ENCODE data around the gene OR1M1.

The OR1M1 gene

DNA sequence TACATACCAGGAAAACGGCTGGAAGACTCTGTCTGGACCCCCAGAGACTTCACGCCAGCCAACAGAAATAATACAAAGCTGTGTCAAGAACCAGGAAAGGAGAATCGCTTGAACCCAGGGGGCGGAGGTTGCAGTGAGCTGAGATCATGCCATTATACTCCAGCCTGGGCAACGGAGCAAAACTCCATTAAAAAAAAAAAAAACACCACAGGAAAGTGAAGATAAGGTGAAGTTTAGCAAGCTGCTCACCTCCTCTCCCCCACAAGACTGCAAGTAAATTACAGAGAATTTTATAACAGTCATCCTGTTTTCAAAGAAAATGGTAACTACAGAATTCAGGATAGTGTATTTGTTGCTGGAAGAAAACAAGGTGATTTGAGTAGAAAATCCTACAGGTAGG lies 29.7 kb downstream of the OR1M1 start:
- TF ChIP-seq POLR2AphosphoS5 (IDR thresholded peaks at IDR 0.05; ENCODE audit: low read depth) (no peak), GABPA (IDR thresholded peaks at IDR 0.05; ENCODE audit: low read depth) (no peak), SPI1 (IDR thresholded peaks at IDR 0.05; ENCODE audit: borderline replicate concordance, low read depth) (no peak)
- TF ChIP-seq, protein P1, sequence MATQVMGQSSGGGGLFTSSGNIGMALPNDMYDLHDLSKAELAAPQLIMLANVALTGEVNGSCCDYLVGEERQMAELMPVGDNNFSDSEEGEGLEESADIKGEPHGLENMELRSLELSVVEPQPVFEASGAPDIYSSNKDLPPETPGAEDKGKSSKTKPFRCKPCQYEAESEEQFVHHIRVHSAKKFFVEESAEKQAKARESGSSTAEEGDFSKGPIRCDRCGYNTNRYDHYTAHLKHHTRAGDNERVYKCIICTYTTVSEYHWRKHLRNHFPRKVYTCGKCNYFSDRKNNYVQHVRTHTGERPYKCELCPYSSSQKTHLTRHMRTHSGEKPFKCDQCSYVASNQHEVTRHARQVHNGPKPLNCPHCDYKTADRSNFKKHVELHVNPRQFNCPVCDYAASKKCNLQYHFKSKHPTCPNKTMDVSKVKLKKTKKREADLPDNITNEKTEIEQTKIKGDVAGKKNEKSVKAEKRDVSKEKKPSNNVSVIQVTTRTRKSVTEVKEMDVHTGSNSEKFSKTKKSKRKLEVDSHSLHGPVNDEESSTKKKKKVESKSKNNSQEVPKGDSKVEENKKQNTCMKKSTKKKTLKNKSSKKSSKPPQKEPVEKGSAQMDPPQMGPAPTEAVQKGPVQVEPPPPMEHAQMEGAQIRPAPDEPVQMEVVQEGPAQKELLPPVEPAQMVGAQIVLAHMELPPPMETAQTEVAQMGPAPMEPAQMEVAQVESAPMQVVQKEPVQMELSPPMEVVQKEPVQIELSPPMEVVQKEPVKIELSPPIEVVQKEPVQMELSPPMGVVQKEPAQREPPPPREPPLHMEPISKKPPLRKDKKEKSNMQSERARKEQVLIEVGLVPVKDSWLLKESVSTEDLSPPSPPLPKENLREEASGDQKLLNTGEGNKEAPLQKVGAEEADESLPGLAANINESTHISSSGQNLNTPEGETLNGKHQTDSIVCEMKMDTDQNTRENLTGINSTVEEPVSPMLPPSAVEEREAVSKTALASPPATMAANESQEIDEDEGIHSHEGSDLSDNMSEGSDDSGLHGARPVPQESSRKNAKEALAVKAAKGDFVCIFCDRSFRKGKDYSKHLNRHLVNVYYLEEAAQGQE (IDR thresholded peaks at IDR 0.05; ENCODE audit: insufficient replicate concordance, low read depth), result no peak
- TF ChIP-seq, protein P2, sequence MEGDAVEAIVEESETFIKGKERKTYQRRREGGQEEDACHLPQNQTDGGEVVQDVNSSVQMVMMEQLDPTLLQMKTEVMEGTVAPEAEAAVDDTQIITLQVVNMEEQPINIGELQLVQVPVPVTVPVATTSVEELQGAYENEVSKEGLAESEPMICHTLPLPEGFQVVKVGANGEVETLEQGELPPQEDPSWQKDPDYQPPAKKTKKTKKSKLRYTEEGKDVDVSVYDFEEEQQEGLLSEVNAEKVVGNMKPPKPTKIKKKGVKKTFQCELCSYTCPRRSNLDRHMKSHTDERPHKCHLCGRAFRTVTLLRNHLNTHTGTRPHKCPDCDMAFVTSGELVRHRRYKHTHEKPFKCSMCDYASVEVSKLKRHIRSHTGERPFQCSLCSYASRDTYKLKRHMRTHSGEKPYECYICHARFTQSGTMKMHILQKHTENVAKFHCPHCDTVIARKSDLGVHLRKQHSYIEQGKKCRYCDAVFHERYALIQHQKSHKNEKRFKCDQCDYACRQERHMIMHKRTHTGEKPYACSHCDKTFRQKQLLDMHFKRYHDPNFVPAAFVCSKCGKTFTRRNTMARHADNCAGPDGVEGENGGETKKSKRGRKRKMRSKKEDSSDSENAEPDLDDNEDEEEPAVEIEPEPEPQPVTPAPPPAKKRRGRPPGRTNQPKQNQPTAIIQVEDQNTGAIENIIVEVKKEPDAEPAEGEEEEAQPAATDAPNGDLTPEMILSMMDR (IDR thresholded peaks at IDR 0.05; ENCODE audit: insufficient read depth, low read length), result no peak
- no peaks in the 10 kb centered on the region for H3K27me3 ChIP-seq (ENCODE audit: insufficient read depth, poor library complexity, severe bottlenecking)
- no peak overlapping the region for H3K4me3 ChIP-seq (replicated peaks; ENCODE audit: insufficient read depth, low read length)
- H3K27ac ChIP-seq (replicated peaks), result no peak overlapping the region
- DNase-seq (ENCODE audit: low read depth in 1 of 2, low spot score in 1 of 2), result no peak

DNA sequence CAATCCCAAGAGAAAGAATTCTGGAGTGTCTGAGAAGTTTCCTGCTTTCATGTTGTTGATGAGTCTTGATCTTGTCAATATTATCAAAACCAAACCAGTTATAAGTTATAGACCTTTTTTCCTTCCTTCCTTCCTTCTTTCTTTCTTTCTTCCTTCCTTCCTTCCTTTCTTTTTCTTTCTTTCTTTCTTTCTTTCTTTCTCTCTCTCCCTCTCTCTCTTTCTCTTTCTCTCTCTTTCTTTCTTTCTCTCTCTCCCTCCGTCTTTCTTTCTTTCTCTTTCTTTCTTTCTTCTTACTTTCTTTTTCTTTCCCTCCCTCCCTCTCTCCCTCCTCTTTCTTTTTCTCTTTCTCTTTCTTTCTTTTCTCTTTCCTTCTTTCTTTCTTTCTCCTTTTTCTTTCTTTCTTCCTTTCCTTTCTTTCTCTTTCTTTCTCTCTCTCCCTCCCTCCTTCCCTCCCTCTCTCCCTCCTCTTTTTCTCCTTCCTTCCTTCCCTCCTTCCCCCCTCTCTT lies 40.1 kb downstream of the OR1M1 start, which contains the start of gene OR7G3:
TSS of gene OR7G3 (minus strand) at position 51 of the 506 bp plus-strand sequence. CDS start at position 51, 0 bp downstream.
- Histone ChIP-seq H3K27me3 (ENCODE audit: insufficient read depth, poor library complexity, severe bottlenecking) (no peaks in the 10 kb centered on the region), H3K27ac (replicated peaks) (no peak within 1 kb of the TSS), H3K4me3 (replicated peaks; ENCODE audit: insufficient read depth, low read length) (no peak within 1 kb of the TSS)
- DNase-seq (ENCODE audit: low read depth in 1 of 2, low spot score in 1 of 2), result no peak
- TF ChIP-seq GABPA (IDR thresholded peaks at IDR 0.05; ENCODE audit: low read depth) (no peak), POLR2AphosphoS5 (IDR thresholded peaks at IDR 0.05; ENCODE audit: low read depth) (no peak), SPI1 (IDR thresholded peaks at IDR 0.05; ENCODE audit: borderline replicate concordance, low read depth) (no peak)
- TF ChIP-seq, protein P1 (IDR thresholded peaks at IDR 0.05; ENCODE audit: insufficient replicate concordance, low read depth), result no peak
- TF ChIP-seq, protein P2 (IDR thresholded peaks at IDR 0.05; ENCODE audit: insufficient read depth, low read length), result no peak

DNA sequence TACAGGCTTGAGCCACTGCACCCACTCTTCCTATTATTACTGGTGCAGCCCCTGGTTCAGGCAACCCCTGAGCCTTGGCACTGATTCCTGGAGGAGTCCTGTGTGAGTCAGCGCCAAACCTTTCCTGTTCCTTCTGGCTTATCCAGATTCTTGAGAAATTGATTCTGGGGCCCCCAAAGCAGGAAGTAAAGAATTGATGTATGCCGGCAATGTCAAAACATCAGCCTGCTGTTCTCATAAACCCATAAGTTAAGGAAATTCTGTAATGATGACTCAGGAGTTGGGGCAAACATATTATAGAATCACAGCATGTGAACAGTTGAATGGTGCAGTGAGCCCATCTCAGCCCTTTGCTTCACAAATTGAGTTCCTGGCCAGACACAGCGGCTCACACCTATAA lies 41.3 kb downstream of the OR1M1 start:
- no peak for DNase-seq (ENCODE audit: low read depth in 1 of 2, low spot score in 1 of 2)
- TF ChIP-seq, protein P2 (IDR thresholded peaks at IDR 0.05; ENCODE audit: insufficient read depth, low read length), result no peak
- TF ChIP-seq SPI1 (IDR thresholded peaks at IDR 0.05; ENCODE audit: borderline replicate concordance, low read depth), result no peak
- no peak overlapping the region for H3K27ac ChIP-seq (replicated peaks)
- no peaks in the 10 kb centered on the region for H3K27me3 ChIP-seq (ENCODE audit: insufficient read depth, poor library complexity, severe bottlenecking)
- no peak overlapping the region for H3K4me3 ChIP-seq (replicated peaks; ENCODE audit: insufficient read depth, low read length)

DNA sequence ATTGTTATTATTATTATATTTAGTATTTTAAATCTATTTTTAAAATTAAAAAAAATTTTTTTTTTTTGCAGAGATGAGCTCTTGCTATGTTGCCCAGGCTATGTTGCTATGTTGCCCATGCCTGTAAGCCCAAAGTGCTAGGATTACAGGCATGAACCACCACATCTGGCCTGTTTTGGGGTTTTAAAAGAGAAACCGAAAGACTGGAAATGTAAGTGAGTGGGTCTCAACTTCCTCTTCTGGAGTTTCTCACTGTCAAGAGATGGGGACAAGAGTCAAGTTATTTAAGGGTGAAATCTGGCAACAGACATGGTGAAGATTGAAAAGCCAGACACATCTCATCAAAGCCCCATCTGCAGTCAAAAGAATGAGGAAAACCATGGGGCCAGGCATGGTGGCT lies 44.1 kb downstream of the OR1M1 start:
- no peaks in the 10 kb centered on the region for H3K27me3 ChIP-seq (ENCODE audit: insufficient read depth, poor library complexity, severe bottlenecking)
- no peak overlapping the region for H3K27ac ChIP-seq (replicated peaks)
- H3K4me3 ChIP-seq (replicated peaks; ENCODE audit: insufficient read depth, low read length), result no peak overlapping the region
- TF ChIP-seq, protein P2 (IDR thresholded peaks at IDR 0.05; ENCODE audit: insufficient read depth, low read length), result no peak
- TF ChIP-seq GABPA (IDR thresholded peaks at IDR 0.05; ENCODE audit: low read depth) (no peak), POLR2AphosphoS5 (IDR thresholded peaks at IDR 0.05; ENCODE audit: low read depth) (no peak), SPI1 (IDR thresholded peaks at IDR 0.05; ENCODE audit: borderline replicate concordance, low read depth) (no peak)
- TF ChIP-seq, protein P1 (IDR thresholded peaks at IDR 0.05; ENCODE audit: insufficient replicate concordance, low read depth), result no peak
- DNase-seq (ENCODE audit: low read depth in 1 of 2, low spot score in 1 of 2), result peak in 1 of 2 experiments; percentile 20

Data from HL-60 (cell line).